Measurements from ENCODE around the gene ORM2.

ORM2 gene

DNA sequence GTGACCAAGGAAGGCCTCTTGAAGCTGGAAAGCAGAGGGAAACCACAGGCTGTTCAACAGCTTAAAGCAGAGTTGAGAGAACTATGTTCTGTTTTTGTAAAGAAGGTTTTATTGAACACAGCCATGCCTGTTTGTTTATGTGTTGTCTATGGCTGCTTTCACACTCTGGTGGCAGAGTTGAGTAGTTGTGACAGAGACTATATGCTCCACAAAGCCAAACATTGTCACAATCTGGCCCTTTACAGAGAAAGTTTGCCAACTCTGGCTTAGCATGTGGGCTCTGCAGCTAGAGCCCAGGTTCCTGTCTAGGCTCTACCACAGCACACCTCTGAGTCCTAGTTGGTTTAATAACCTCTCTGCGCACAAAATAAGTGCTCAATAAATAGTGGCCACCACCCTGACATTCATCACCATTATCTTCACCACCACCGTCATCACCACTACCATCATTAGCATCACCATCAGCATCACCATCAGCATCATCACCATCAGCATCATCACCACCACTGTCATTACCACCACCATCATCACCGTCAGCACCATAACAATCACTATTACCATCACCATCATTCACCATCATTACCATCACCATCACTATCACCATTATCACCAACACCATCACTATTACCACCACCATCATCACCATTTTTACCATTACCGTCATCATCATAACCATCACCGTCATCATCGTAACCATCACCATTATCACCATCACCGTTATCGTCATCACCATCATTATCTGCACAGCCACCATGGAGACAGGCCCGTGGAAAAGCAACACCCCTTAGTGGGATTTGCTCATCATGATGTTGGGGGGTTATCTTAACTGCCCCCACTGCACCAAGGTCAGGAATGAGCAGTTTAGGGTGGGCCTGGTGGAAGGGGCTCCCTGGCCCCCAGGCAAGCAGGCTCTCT lies 39.8 kb downstream of the ORM2 start:
- H3K4me3 ChIP-seq (ENCODE audit: control insufficient read depth, low read depth, low read length) = no peak overlapping the region
- DNase-seq (ENCODE audit: low read depth) = no peak
- TF ChIP-seq, protein P1, sequence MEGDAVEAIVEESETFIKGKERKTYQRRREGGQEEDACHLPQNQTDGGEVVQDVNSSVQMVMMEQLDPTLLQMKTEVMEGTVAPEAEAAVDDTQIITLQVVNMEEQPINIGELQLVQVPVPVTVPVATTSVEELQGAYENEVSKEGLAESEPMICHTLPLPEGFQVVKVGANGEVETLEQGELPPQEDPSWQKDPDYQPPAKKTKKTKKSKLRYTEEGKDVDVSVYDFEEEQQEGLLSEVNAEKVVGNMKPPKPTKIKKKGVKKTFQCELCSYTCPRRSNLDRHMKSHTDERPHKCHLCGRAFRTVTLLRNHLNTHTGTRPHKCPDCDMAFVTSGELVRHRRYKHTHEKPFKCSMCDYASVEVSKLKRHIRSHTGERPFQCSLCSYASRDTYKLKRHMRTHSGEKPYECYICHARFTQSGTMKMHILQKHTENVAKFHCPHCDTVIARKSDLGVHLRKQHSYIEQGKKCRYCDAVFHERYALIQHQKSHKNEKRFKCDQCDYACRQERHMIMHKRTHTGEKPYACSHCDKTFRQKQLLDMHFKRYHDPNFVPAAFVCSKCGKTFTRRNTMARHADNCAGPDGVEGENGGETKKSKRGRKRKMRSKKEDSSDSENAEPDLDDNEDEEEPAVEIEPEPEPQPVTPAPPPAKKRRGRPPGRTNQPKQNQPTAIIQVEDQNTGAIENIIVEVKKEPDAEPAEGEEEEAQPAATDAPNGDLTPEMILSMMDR (conservative IDR thresholded peaks at IDR 0.05; ENCODE audit: control insufficient read depth, insufficient read depth, low read depth, low read length) = no peak

DNA sequence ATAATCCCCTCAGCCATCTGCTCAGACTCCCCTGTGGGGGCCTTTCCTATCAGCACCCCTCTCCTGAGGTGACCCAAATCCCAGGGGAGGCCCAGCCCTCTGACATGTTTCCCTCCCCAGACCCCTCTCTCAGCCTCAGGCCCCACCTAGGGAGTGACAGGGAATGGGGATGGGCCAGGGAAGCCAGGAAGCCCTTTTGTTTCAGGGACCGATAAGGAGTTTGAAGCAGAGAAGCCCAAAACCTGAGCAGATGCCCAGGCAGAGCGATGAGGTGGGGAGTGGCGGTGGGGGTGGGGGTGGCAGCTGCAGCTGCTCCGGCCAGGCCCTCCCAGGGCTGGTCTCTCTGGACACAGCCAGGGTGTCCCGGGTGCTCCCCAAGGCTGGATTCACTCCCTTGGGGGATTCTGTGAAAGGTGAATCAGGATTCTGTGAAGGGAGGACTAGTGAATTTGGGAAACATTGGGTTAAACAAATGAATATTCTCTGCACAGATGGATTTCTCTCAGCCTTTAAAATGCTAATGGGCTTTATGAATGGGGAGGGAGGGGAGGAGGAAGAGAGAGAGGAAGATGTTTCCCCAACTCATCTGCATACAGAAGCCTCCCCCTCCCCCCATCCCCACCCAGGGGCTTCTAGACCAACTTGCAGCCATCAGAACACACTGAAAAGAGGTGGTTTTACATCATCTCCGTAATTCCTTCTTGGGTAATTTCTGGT lies 40.7 kb downstream of the ORM2 start:
- H3K4me3 ChIP-seq (ENCODE audit: control insufficient read depth, low read depth, low read length) = no peak overlapping the region
- TF ChIP-seq, protein P1 (conservative IDR thresholded peaks at IDR 0.05; ENCODE audit: control insufficient read depth, insufficient read depth, low read depth, low read length) = no peak
- no peak for DNase-seq (ENCODE audit: low read depth)

GRCh38 chr9:114370968-114371320 lies 41.3 kb downstream of the ORM2 start:
- DNase-seq (ENCODE audit: low read depth) = no peak
- TF ChIP-seq, protein P1 (conservative IDR thresholded peaks at IDR 0.05; ENCODE audit: control insufficient read depth, insufficient read depth, low read depth, low read length) = no peak
- H3K4me3 ChIP-seq (ENCODE audit: control insufficient read depth, low read depth, low read length) = no peak overlapping the region

GRCh38 chr9:114371343-114371944 lies 41.8 kb downstream of the ORM2 start:
- DNase-seq (ENCODE audit: low read depth) = no peak
- TF ChIP-seq, protein P1 (conservative IDR thresholded peaks at IDR 0.05; ENCODE audit: control insufficient read depth, insufficient read depth, low read depth, low read length) = no peak
- H3K4me3 ChIP-seq (ENCODE audit: control insufficient read depth, low read depth, low read length) = no peak overlapping the region

GRCh38 chr9:114371973-114372917 lies 42.6 kb downstream of the ORM2 start:
- no peak overlapping the region for H3K4me3 ChIP-seq (ENCODE audit: control insufficient read depth, low read depth, low read length)
- TF ChIP-seq, protein P1 (conservative IDR thresholded peaks at IDR 0.05; ENCODE audit: control insufficient read depth, insufficient read depth, low read depth, low read length) = no peak
- peak; percentile 74 for DNase-seq (ENCODE audit: low read depth)
